ENCODE results near the gene MORN5.

DNA sequence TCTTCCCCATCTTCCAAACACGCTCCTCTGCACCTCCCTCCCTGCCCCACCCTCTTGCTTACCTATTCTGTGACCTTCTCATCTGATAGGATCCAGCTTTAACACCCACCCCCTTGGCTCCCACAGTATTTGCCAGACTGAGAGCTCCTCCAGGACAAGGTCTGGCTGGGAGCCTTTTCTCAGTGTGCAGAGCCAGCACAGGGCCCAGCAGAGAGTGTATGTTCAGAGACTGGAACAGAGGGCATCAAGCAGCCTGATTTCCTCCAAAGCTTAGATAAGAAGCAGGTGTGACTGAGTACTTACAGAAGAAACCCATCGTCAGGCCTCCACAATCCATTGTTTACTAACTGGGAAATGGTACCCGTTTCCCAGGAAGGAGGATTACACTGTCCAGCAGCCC is 42.4 kb downstream of the MORN5 start:
- TF ChIP-seq, protein P1, sequence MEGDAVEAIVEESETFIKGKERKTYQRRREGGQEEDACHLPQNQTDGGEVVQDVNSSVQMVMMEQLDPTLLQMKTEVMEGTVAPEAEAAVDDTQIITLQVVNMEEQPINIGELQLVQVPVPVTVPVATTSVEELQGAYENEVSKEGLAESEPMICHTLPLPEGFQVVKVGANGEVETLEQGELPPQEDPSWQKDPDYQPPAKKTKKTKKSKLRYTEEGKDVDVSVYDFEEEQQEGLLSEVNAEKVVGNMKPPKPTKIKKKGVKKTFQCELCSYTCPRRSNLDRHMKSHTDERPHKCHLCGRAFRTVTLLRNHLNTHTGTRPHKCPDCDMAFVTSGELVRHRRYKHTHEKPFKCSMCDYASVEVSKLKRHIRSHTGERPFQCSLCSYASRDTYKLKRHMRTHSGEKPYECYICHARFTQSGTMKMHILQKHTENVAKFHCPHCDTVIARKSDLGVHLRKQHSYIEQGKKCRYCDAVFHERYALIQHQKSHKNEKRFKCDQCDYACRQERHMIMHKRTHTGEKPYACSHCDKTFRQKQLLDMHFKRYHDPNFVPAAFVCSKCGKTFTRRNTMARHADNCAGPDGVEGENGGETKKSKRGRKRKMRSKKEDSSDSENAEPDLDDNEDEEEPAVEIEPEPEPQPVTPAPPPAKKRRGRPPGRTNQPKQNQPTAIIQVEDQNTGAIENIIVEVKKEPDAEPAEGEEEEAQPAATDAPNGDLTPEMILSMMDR (conservative IDR thresholded peaks at IDR 0.05; ENCODE audit: low read depth in 2 of 2): no peak
- TF ChIP-seq REST (IDR thresholded peaks at IDR 0.05; ENCODE audit: unreplicated experiment): no peak
- no peak for TF ChIP-seq EZH2phosphoT487 (IDR thresholded peaks at IDR 0.05; ENCODE audit: unreplicated experiment)
- TF ChIP-seq EZH2 (IDR thresholded peaks at IDR 0.05; ENCODE audit: low read depth, unreplicated experiment): no peak
